ENCODE data around the gene SKOR1. TPM values are rescaled to one million over a fixed set of nuclear protein-coding genes. Genes with fewer than 3 reads are reported as not detected.

Gene SKOR1
- total RNA-seq, 1 experiment from 2014 or later: 0.81 TPM

DNA sequence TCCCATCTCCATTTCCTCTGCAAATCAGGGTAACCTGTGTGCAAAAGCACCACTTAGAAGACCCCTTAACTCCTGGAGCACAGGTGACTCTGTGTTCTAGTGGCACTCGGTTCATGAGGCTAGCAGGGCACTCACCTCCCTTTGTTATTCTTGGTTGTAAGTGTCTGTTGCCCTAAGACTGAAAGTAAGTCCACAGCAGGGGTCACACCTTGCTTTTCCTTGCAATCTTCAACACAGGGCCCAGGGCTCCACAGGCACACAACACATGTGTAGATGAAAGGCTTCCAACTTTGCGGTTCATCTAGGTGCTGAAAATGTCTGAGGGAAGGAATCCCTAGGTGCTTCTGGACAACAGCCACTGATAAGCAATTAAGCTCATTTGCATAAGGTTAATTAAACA lies 11.6 kb downstream of the SKOR1 start:
- no peak overlapping the region for H3K27ac ChIP-seq (ENCODE audit: low read depth, low read length)

More for the DNA sequence above, 11.6 kb downstream of the SKOR1 start:
- ATAC-seq: no peak
- Histone ChIP-seq H4K20me1 (ENCODE audit: insufficient read depth) (no peaks in the 10 kb centered on the region), H2AFZ (ENCODE audit: low read depth, low read length, poor library complexity, severe bottlenecking) (no peak overlapping the region), H3K4me2 (ENCODE audit: low read length) (no peak overlapping the region), H3K9ac (ENCODE audit: low read length) (no peak overlapping the region), H3K79me2 (ENCODE audit: insufficient read depth, low read length) (no peaks in the 10 kb centered on the region), H3K4me3 (replicated peaks in 1 of 2; ENCODE audit: low read depth in 1 of 2, low read length in 2 of 2) (no peak overlapping the region), H3K9me3 (ENCODE audit: control insufficient read depth in 1 of 2, insufficient read depth in 1 of 2, low read depth in 1 of 2, low read length in 2 of 2) (no peaks in the 10 kb centered on the region), H3K27me3 (ENCODE audit: insufficient read depth, low read length) (no peaks in the 10 kb centered on the region), H3K9me2 (ENCODE audit: insufficient read depth) (no peaks in the 10 kb centered on the region), H3K4me1 (ENCODE audit: control insufficient read depth in 1 of 2, insufficient read depth in 2 of 2, low read length in 2 of 2) (peaks cover 3 to 21% of the 10 kb centered on the region in 2 experiments; a peak in 3 of 4 replicates), H3K36me3 (ENCODE audit: control insufficient read depth in 1 of 2, insufficient read depth in 2 of 2, low read length in 2 of 2) (no peaks in the 10 kb centered on the region)
- DNase-seq (ENCODE audit: low read depth, low spot score): no peak
- TF ChIP-seq RAD21 (IDR thresholded peaks at IDR 0.05; ENCODE audit: low read depth): no peak
- no peak for TF ChIP-seq POLR2AphosphoS5 (IDR thresholded peaks at IDR 0.05; ENCODE audit: low read depth, low read length)
- no peak for TF ChIP-seq ELF1 (IDR thresholded peaks at IDR 0.05; ENCODE audit: borderline replicate concordance, low read depth)
- TF ChIP-seq FOSL1 (IDR thresholded peaks at IDR 0.05; ENCODE audit: low read depth): no peak
- TF ChIP-seq, protein P1, sequence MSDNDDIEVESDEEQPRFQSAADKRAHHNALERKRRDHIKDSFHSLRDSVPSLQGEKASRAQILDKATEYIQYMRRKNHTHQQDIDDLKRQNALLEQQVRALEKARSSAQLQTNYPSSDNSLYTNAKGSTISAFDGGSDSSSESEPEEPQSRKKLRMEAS (IDR thresholded peaks at IDR 0.05): no peak
- no peak for TF ChIP-seq SP1 (IDR thresholded peaks at IDR 0.05; ENCODE audit: low read depth)
- TF ChIP-seq EZH2 (IDR thresholded peaks at IDR 0.05): no peak
- no peak for TF ChIP-seq CBX3 (IDR thresholded peaks at IDR 0.05; ENCODE audit: low read depth)
- TF ChIP-seq YY1 (IDR thresholded peaks at IDR 0.05; ENCODE audit: extremely low read depth, insufficient replicate concordance, low read depth, low read length): no peak
- TF ChIP-seq EZH2phosphoT487 (IDR thresholded peaks at IDR 0.05; ENCODE audit: borderline replicate concordance): no peak
- TF ChIP-seq SIN3A (IDR thresholded peaks at IDR 0.05; ENCODE audit: low read depth): no peak
- TF ChIP-seq, protein P2, sequence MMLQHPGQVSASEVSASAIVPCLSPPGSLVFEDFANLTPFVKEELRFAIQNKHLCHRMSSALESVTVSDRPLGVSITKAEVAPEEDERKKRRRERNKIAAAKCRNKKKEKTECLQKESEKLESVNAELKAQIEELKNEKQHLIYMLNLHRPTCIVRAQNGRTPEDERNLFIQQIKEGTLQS (IDR thresholded peaks at IDR 0.05): no peak
- no peak for TF ChIP-seq JUND (IDR thresholded peaks at IDR 0.05)
- no peak for TF ChIP-seq SRF (IDR thresholded peaks at IDR 0.05; ENCODE audit: low read depth)
- no peak for TF ChIP-seq POLR2A (IDR thresholded peaks at IDR 0.05; ENCODE audit: borderline replicate concordance, extremely low read depth, insufficient read depth, insufficient read length)
- TF ChIP-seq, protein P3, sequence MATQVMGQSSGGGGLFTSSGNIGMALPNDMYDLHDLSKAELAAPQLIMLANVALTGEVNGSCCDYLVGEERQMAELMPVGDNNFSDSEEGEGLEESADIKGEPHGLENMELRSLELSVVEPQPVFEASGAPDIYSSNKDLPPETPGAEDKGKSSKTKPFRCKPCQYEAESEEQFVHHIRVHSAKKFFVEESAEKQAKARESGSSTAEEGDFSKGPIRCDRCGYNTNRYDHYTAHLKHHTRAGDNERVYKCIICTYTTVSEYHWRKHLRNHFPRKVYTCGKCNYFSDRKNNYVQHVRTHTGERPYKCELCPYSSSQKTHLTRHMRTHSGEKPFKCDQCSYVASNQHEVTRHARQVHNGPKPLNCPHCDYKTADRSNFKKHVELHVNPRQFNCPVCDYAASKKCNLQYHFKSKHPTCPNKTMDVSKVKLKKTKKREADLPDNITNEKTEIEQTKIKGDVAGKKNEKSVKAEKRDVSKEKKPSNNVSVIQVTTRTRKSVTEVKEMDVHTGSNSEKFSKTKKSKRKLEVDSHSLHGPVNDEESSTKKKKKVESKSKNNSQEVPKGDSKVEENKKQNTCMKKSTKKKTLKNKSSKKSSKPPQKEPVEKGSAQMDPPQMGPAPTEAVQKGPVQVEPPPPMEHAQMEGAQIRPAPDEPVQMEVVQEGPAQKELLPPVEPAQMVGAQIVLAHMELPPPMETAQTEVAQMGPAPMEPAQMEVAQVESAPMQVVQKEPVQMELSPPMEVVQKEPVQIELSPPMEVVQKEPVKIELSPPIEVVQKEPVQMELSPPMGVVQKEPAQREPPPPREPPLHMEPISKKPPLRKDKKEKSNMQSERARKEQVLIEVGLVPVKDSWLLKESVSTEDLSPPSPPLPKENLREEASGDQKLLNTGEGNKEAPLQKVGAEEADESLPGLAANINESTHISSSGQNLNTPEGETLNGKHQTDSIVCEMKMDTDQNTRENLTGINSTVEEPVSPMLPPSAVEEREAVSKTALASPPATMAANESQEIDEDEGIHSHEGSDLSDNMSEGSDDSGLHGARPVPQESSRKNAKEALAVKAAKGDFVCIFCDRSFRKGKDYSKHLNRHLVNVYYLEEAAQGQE (IDR thresholded peaks at IDR 0.05; ENCODE audit: low read depth): no peak
- TF ChIP-seq, protein P4, sequence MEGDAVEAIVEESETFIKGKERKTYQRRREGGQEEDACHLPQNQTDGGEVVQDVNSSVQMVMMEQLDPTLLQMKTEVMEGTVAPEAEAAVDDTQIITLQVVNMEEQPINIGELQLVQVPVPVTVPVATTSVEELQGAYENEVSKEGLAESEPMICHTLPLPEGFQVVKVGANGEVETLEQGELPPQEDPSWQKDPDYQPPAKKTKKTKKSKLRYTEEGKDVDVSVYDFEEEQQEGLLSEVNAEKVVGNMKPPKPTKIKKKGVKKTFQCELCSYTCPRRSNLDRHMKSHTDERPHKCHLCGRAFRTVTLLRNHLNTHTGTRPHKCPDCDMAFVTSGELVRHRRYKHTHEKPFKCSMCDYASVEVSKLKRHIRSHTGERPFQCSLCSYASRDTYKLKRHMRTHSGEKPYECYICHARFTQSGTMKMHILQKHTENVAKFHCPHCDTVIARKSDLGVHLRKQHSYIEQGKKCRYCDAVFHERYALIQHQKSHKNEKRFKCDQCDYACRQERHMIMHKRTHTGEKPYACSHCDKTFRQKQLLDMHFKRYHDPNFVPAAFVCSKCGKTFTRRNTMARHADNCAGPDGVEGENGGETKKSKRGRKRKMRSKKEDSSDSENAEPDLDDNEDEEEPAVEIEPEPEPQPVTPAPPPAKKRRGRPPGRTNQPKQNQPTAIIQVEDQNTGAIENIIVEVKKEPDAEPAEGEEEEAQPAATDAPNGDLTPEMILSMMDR (IDR thresholded peaks at IDR 0.05 in 2 of 3, conservative IDR thresholded peaks at IDR 0.05 in 1 of 3; ENCODE audit: borderline replicate concordance in 1 of 3, insufficient read depth in 1 of 3, low read depth in 2 of 3, low read length in 2 of 3): no peak
- no peak for TF ChIP-seq ZNF274 (IDR thresholded peaks at IDR 0.05; ENCODE audit: low read depth, low read length)
- CTCF ChIA-PET: interaction anchor here (1.3 kb wide), 1 partner anchor 380 kb away, joined by 6 read pairs; no protein-coding TSS in a partner anchor
- no TSS peak for BruUV-seq (replicated peaks)
- RAD21 ChIA-PET (ENCODE audit: low non-redundant PET in 1 of 2, low total read pairs in 2 of 2, uncharacterized antibody in 2 of 2, unreplicated experiment in 2 of 2): no interaction called here
- intact Hi-C loops (cut with micrococcal nuclease): loop anchor here (1.0 to 10.0 kb wide), 4 partner anchors 312 to 592 kb away; partner anchors contain the start of gene C15orf61
- POLR2A ChIA-PET: no interaction called here

All from HCT116 (cell line).